GM18498 (cell line): Measurements from ENCODE around the gene PCNX2.

Experiments
- ATAC-seq: cut with Tn5 transposase; IDR thresholded peaks from one replicate; pipeline ENCODE4 v1.9.1; 2021; ENCODE audit warnings: mild to moderate bottlenecking, moderate library complexity; ENCODE audit not compliant: unreplicated experiment

Gene PCNX2

GRCh38 chr1:233295237-233295974, at the start of gene PCNX2:
Gene PCNX2, minus strand, starts transcription at chr1:233295725. Its CDS starts 247 bp downstream, at chr1:233295478.
- peak; percentile 95 for ATAC-seq

GRCh38 chr1:233343262-233343661, 47.7 kb upstream of the PCNX2 start:
- ATAC-seq: no peak

GRCh38 chr1:233342086-233342485, 46.6 kb upstream of the PCNX2 start:
- no peak for ATAC-seq

- no peak for ATAC-seq
These were observed 45.5 kb upstream of the PCNX2 start for GRCh38 chr1:233340966-233341516.

- ATAC-seq: no peak
These were observed 44.6 kb upstream of the PCNX2 start for GRCh38 chr1:233340031-233340555.

- no peak for ATAC-seq
These were observed 42.6 kb upstream of the PCNX2 start for GRCh38 chr1:233338102-233338501.

GRCh38 chr1:233337505-233337904, 42.0 kb upstream of the PCNX2 start:
- no peak for ATAC-seq

GRCh38 chr1:233336554-233337456, 41.3 kb upstream of the PCNX2 start:
- ATAC-seq: no peak

GRCh38 chr1:233334092-233334491, 38.6 kb upstream of the PCNX2 start:
- no peak for ATAC-seq

GRCh38 chr1:233333086-233333485, 37.6 kb upstream of the PCNX2 start:
- ATAC-seq: no peak

- ATAC-seq: no peak
These were observed 36.4 kb upstream of the PCNX2 start for GRCh38 chr1:233331676-233332519.

GRCh38 chr1:233328142-233328921, 32.8 kb upstream of the PCNX2 start:
- peak; percentile 26 for ATAC-seq

GRCh38 chr1:233327651-233328141, 32.2 kb upstream of the PCNX2 start, which contains the start of gene MAP3K21:
Gene MAP3K21, plus strand, starts transcription at chr1:233327724. Its CDS starts 305 bp downstream, at chr1:233328029.
- peak; percentile 50 for ATAC-seq

GRCh38 chr1:233326811-233327650, 31.5 kb upstream of the PCNX2 start:
- peak; percentile 94 for ATAC-seq

- no peak for ATAC-seq
These were observed 30.8 kb upstream of the PCNX2 start for GRCh38 chr1:233326319-233326718.

- no peak for ATAC-seq
These were observed 28.2 kb upstream of the PCNX2 start for GRCh38 chr1:233323718-233324117.

- no peak for ATAC-seq
These were observed 24.5 kb upstream of the PCNX2 start for GRCh38 chr1:233320023-233320422.

- ATAC-seq: no peak
These were observed 23.7 kb upstream of the PCNX2 start for GRCh38 chr1:233319272-233319671.
